SU-DHL-6 (cell line): ENCODE data around the gene MAPK8IP1.

Source experiments
- H2AFZ ChIP-seq: fragments of 200-600 bp; sonication (generic); 2 replicates; pipeline ENCODE4 v1.6.1; 2014; ENCODE audit warnings: low read depth, mild to moderate bottlenecking, moderate library complexity, mixed read lengths, antibody characterized with exemption, low read length; ENCODE audit not compliant: severe bottlenecking
- H3F3A ChIP-seq: fragments of 200-600 bp; shearing (Covaris generic); 2 replicates; pipeline ENCODE4 v1.6.0; 2016; ENCODE audit warnings: antibody characterized with exemption, mild to moderate bottlenecking; ENCODE audit not compliant: insufficient read depth
- H3K27ac ChIP-seq: fragments of 200-600 bp; sonication (generic); 2 replicates; pipeline ENCODE4 v1.5.1; 2016; ENCODE audit warnings: low read depth, mild to moderate bottlenecking, low read length, moderate library complexity, mixed read lengths
- H3K27me3 ChIP-seq: fragments of 200-600 bp; sonication (generic), shearing (Covaris generic); 2 replicates; pipeline ENCODE4 v1.6.0; 2014; ENCODE audit warnings: mild to moderate bottlenecking, low read length
- H3K36me3 ChIP-seq: fragments of 200-600 bp; sonication (generic); 2 replicates; pipeline ENCODE4 v1.6.1; 2014; ENCODE audit warnings: mild to moderate bottlenecking, low read length, mixed read lengths
- H3K4me2 ChIP-seq: fragments of 300-600, 200-600 bp; shearing (Covaris generic), sonication (generic); 2 replicates; pipeline ENCODE4 v1.6.0; 2014; ENCODE audit warnings: low read length, low read depth, mild to moderate bottlenecking; ENCODE audit not compliant: poor library complexity, severe bottlenecking
- H3K4me3 ChIP-seq: fragments of 200-600 bp; sonication (generic); 2 replicates; pipeline ENCODE4 v1.5.1; 2014; ENCODE audit warnings: antibody characterized with exemption, low read length, mild to moderate bottlenecking, mixed read lengths; ENCODE audit not compliant: insufficient read depth, poor library complexity, severe bottlenecking
- H3K79me2 ChIP-seq: fragments of 200-600 bp; sonication (generic); 2 replicates; pipeline ENCODE4 v1.6.1; 2014; ENCODE audit warnings: mild to moderate bottlenecking, low read length, moderate library complexity; ENCODE audit not compliant: insufficient read depth
- H3K9ac ChIP-seq: fragments of 200-600 bp; sonication (generic); 2 replicates; pipeline ENCODE4 v1.7.0; 2014; ENCODE audit warnings: mild to moderate bottlenecking, low read length
- H3K9me2 ChIP-seq: fragments of 200-600 bp; sonication (generic); replicated peaks from 2 replicates; pipeline ENCODE4 v1.6.1; 2014; ENCODE audit warnings: low read length; ENCODE audit not compliant: insufficient read depth
- H3K9me3 ChIP-seq: fragments of 200-600 bp; sonication (generic); 2 replicates; pipeline ENCODE4 v1.6.1; 2014; ENCODE audit warnings: low read length, mixed read lengths; ENCODE audit not compliant: insufficient read depth
- H4K20me1 ChIP-seq: fragments of 200-600 bp; sonication (generic); 2 replicates; pipeline ENCODE4 v1.6.1; 2014; ENCODE audit warnings: low read depth, mild to moderate bottlenecking, antibody characterized with exemption, low read length, moderate library complexity, mixed read lengths
- EZH2phosphoT487 ChIP-seq: fragments of 200-600 bp; sonication (generic), shearing (Covaris generic); conservative IDR thresholded peaks from 2 replicates; pipeline ENCODE4 v1.6.1; 2018; ENCODE audit warnings: mild to moderate bottlenecking, antibody characterized with exemption, low read length, moderate library complexity, mixed read lengths
- TF ChIP-seq, protein P1 (sequence below): fragments of 200-600 bp; sonication (generic); IDR thresholded peaks from one replicate; pipeline ENCODE4 v1.5.1; 2017; ENCODE audit warnings: antibody characterized with exemption, mild to moderate bottlenecking, low read length, moderate library complexity; ENCODE audit not compliant: insufficient read depth, poor library complexity, severe bottlenecking

Gene MAPK8IP1

DNA sequence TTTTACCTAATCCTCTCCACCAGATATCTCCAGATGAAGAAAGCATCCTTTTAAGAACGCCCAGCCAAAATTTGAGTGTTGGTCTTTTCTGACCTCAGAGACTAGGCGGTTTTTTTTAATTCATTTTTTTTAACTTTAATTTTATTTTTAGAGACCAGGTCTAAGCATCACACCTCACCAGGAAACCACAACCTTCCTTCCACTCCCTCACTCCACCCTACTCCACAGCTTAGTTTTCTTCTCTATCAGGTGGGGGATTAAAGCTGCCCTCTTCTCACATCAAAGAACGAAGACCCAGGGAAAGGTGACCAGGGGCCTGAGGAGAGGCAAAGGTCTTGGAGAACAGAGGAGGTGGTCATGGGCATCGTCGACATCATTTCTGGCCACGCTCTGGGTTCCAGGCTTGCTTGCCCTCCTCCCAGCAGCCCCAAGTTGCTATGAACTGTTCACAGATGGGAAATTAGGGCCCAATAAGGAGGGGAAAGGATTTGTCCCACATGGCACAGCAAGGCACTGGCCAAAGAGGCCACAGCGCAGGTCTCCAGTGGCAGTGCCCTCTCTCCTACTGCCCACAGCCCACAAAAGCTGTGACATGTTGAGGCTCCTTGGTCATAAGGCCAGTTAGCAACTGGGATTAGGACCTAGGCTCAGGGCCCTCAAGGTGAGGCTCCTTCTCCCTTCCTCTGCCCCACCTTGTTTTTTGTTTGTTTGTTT is 33.7 kb downstream of the MAPK8IP1 start:
- Histone ChIP-seq H3K4me3 (peak overlapping the region; percentile 96), H2AFZ (peak overlapping the region; percentile 71), H3K4me2 (peak overlapping the region; percentile 78), H3K36me3 (no peaks in the 10 kb centered on the region), H3K27me3 (no peaks in the 10 kb centered on the region), H4K20me1 (no peaks in the 10 kb centered on the region), H3K9me2 (no peaks in the 10 kb centered on the region), H3K27ac (peak overlapping the region; percentile 87), H3K79me2 (peaks cover 16% of the 10 kb centered on the region), H3K9ac (peak overlapping the region; percentile 95), H3F3A (peaks cover 10% of the 10 kb centered on the region), H3K9me3 (no peaks in the 10 kb centered on the region)
- TF ChIP-seq, protein P1, sequence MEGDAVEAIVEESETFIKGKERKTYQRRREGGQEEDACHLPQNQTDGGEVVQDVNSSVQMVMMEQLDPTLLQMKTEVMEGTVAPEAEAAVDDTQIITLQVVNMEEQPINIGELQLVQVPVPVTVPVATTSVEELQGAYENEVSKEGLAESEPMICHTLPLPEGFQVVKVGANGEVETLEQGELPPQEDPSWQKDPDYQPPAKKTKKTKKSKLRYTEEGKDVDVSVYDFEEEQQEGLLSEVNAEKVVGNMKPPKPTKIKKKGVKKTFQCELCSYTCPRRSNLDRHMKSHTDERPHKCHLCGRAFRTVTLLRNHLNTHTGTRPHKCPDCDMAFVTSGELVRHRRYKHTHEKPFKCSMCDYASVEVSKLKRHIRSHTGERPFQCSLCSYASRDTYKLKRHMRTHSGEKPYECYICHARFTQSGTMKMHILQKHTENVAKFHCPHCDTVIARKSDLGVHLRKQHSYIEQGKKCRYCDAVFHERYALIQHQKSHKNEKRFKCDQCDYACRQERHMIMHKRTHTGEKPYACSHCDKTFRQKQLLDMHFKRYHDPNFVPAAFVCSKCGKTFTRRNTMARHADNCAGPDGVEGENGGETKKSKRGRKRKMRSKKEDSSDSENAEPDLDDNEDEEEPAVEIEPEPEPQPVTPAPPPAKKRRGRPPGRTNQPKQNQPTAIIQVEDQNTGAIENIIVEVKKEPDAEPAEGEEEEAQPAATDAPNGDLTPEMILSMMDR, result no peak
- TF ChIP-seq EZH2phosphoT487, result no peak

DNA sequence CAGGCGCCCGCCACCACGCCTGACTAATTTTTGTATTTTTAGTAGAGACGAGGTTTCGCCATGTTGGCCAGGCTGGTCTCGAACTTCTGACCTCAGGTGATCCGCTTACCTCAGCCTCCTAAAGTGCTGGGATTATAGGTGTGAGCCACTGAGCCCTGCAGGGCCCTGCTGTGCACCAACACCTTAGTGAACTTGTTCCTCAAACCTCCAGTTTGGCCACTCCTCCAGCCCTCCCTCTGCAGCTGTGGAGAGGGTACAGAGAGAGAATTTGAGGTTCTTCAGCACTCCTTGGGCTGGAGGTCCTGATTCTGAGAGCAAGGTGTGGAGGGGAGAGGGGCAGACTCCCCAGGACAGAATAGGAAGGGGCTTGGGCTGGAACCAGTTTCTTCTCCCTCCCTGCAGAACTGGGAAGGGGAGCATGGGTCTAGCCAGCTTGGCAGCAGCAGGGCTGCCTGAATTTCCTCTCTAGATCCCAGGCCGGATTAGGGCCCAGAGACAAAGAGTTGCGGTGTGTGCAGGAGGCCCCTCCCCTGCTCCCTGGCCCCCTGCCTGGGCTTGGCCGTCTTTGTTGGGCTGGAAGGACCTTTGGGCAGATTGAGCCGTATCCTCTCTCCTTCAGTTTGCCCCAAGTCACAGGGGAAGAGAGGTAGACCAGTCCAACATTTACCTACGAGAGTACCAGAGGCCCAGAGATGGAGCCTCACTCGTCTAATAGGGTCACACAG is 34.5 kb downstream of the MAPK8IP1 start:
- Histone ChIP-seq H3K27ac (no peak overlapping the region), H3K4me2 (no peak overlapping the region), H3K36me3 (no peaks in the 10 kb centered on the region), H3K4me3 (no peak overlapping the region), H4K20me1 (no peaks in the 10 kb centered on the region), H3K9me2 (no peaks in the 10 kb centered on the region), H3F3A (peaks cover 10% of the 10 kb centered on the region), H3K9ac (no peak overlapping the region), H3K27me3 (no peaks in the 10 kb centered on the region), H3K79me2 (peaks cover 16% of the 10 kb centered on the region), H3K9me3 (no peaks in the 10 kb centered on the region), H2AFZ (no peak overlapping the region)
- TF ChIP-seq, protein P1, result no peak
- TF ChIP-seq EZH2phosphoT487, result no peak

DNA sequence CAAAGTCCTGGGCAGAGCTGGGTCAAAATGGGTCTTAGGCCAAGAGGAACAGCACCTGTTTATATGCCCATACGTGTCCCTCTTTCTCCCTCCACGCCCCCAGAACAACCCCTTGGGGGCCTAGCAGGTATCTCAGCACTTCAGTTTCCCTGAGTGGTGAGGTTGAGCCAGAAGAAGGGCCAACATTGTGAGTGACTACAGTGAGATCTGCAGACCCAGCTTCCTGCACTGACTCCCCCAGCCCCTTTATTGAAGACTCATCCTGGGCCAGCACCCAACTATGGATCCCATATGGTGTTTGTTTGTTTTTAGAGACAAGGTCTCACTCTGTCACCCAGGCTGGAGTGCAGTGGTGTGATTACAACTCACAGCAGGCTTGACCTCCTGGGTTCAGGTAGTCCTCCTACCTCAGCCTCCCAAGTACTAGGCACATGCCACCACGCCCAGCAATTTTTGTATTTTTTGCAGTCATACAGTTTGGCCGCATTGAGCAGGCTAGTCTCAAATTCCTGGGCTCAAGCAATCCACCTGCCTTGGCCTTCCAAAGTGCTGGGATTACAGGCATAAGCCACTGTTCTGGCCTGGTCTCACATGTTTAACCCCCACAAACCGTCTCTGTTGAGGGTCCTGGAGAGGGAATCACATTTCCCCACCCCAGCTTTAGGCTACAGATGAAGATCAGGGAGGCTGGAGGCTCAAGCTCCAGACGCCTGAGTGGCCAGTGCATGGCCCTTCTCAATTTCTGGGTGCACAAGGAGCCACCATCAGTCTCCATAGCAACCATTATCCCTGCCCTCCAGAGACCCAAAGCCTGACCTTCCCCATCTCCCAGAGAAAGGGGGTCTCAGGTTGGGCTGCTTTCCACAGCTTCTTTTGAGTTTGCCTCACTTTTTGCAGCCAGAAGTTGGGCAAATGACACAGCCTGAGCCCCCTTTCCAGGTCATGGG is 35.4 kb downstream of the MAPK8IP1 start:
- Histone ChIP-seq H3K9ac (no peak overlapping the region), H4K20me1 (no peaks in the 10 kb centered on the region), H3K27me3 (no peaks in the 10 kb centered on the region), H3K9me2 (no peaks in the 10 kb centered on the region), H3K4me2 (no peak overlapping the region), H3K4me3 (no peak overlapping the region), H3K9me3 (no peaks in the 10 kb centered on the region), H2AFZ (no peak overlapping the region), H3K79me2 (peaks cover 15% of the 10 kb centered on the region), H3K36me3 (no peaks in the 10 kb centered on the region), H3K27ac (no peak overlapping the region), H3F3A (peaks cover 10% of the 10 kb centered on the region)
- no peak for TF ChIP-seq EZH2phosphoT487
- TF ChIP-seq, protein P1, result no peak
